H9 (cell line): ENCODE results near the gene RGS3. TPM values are rescaled to one million over a fixed set of nuclear protein-coding genes. Genes with fewer than 3 reads are reported as not detected.

Experiments
- DNase-seq: peaks from one replicate; pipeline ENCODE4 v3.0.0-alpha.2; 2017
- H2AFZ ChIP-seq: one replicate; pipeline ENCODE4 v1.6.1; 2013; ENCODE audit warnings: mild to moderate bottlenecking, low read length, control low read depth, moderate library complexity
- H2AK5ac ChIP-seq: 2 replicates; pipeline ENCODE4 v1.6.1; 2013; ENCODE audit warnings: low read length, control low read depth, mixed read lengths; ENCODE audit not compliant: insufficient read length
- H2BK120ac ChIP-seq: one replicate; pipeline ENCODE4 v1.6.1; 2013; ENCODE audit warnings: low read depth, mild to moderate bottlenecking, low read length, control low read depth, inconsistent platforms; ENCODE audit not compliant: poor library complexity, severe bottlenecking
- H2BK12ac ChIP-seq: 2 replicates; pipeline ENCODE4 v1.6.1; 2013; ENCODE audit warnings: low read length, control low read depth, mixed read lengths, low read depth; ENCODE audit not compliant: insufficient read length
- H2BK15ac ChIP-seq: 2 replicates; pipeline ENCODE4 v1.6.1; 2013; ENCODE audit warnings: low read depth, low read length, control low read depth
- H2BK20ac ChIP-seq: one replicate; pipeline ENCODE4 v1.6.1; 2013; ENCODE audit warnings: low read depth, mild to moderate bottlenecking, low read length, control low read depth, inconsistent platforms; ENCODE audit not compliant: poor library complexity, severe bottlenecking
- H2BK5ac ChIP-seq: 2 replicates; pipeline ENCODE4 v1.6.1; 2013; ENCODE audit warnings: low read length, control low read depth, mixed read lengths; ENCODE audit not compliant: insufficient read length
- H3K14ac ChIP-seq: 2 replicates; pipeline ENCODE4 v1.6.1; 2013; ENCODE audit warnings: low read length, control low read depth; ENCODE audit not compliant: insufficient read depth
- H3K18ac ChIP-seq: 2 replicates; pipeline ENCODE4 v1.6.1; 2013; ENCODE audit warnings: low read depth, mild to moderate bottlenecking, mixed read lengths, low read length, control low read depth; ENCODE audit not compliant: insufficient read length
- H3K23ac ChIP-seq: 2 replicates; pipeline ENCODE4 v1.6.1; 2013; ENCODE audit warnings: low read length, control low read depth, mixed read lengths, low read depth; ENCODE audit not compliant: insufficient read length
- H3K23me2 ChIP-seq: 2 replicates; pipeline ENCODE4 v1.6.1; 2013; ENCODE audit warnings: low read depth, mild to moderate bottlenecking, mixed read lengths, low read length, control low read depth; ENCODE audit not compliant: insufficient read length, poor library complexity, severe bottlenecking
- H3K27ac ChIP-seq: 2 replicates; pipeline ENCODE4 v1.5.1; 2013; ENCODE audit warnings: low read length, control low read depth, mixed read lengths, low read depth; ENCODE audit not compliant: insufficient read length
- H3K27me3 ChIP-seq: 2 replicates; pipeline ENCODE4 v1.6.1; 2013; ENCODE audit warnings: low read length, control low read depth, inconsistent platforms; ENCODE audit not compliant: insufficient read depth
- H3K4ac ChIP-seq: 2 replicates; pipeline ENCODE4 v1.6.1; 2013; ENCODE audit warnings: low read depth, mild to moderate bottlenecking, control low read depth, inconsistent platforms, low read length, moderate library complexity
- H3K4me1 ChIP-seq: 2 replicates; pipeline ENCODE4 v1.6.1; 2013; ENCODE audit warnings: low read length, control low read depth, inconsistent platforms; ENCODE audit not compliant: insufficient read depth
- H3K4me2 ChIP-seq: 2 replicates; pipeline ENCODE4 v1.6.1; 2013; ENCODE audit warnings: low read length, control low read depth, mixed read lengths; ENCODE audit not compliant: insufficient read length, insufficient read depth
- H3K56ac ChIP-seq: 2 replicates; pipeline ENCODE4 v1.6.1; 2013; ENCODE audit warnings: low read depth, mild to moderate bottlenecking, mixed read lengths, low read length, control low read depth; ENCODE audit not compliant: insufficient read length
- H3K79me1 ChIP-seq: 2 replicates; pipeline ENCODE4 v1.6.1; 2013; ENCODE audit warnings: low read depth, mild to moderate bottlenecking, moderate library complexity, low read length, control low read depth, inconsistent platforms; ENCODE audit not compliant: insufficient read depth, poor library complexity, severe bottlenecking
- H3K79me2 ChIP-seq: 2 replicates; pipeline ENCODE4 v1.6.1; 2013; ENCODE audit warnings: low read length, control low read depth, inconsistent platforms; ENCODE audit not compliant: insufficient read depth
- H3K9ac ChIP-seq: 2 replicates; pipeline ENCODE4 v1.6.1; 2013; ENCODE audit warnings: low read length, control low read depth, mixed read lengths; ENCODE audit not compliant: insufficient read length; ENCODE audit errors: extremely low read depth
- H3K9me3 ChIP-seq: one replicate; pipeline ENCODE4 v1.6.1; 2013; ENCODE audit warnings: low read depth, low read length, inconsistent platforms; ENCODE audit not compliant: control insufficient read depth
- H3T11ph ChIP-seq: one replicate; pipeline ENCODE4 v1.6.1; 2013; ENCODE audit warnings: mild to moderate bottlenecking, low read length, control low read depth, inconsistent platforms
- H4K20me1 ChIP-seq: one replicate; pipeline ENCODE4 v1.6.1; 2013; ENCODE audit not compliant: control insufficient read depth, insufficient read length, insufficient read depth
- H4K5ac ChIP-seq: 2 replicates; pipeline ENCODE4 v1.6.1; 2013; ENCODE audit warnings: low read depth, mild to moderate bottlenecking, mixed read lengths, low read length, control low read depth; ENCODE audit not compliant: insufficient read length
- H4K8ac ChIP-seq: replicated peaks from 2 replicates; pipeline ENCODE4 v1.6.1; 2013; ENCODE audit warnings: low read length, control low read depth, mixed read lengths, low read depth; ENCODE audit not compliant: insufficient read length
- H4K91ac ChIP-seq: 2 replicates; pipeline ENCODE4 v1.6.1; 2013; ENCODE audit warnings: low read depth, mild to moderate bottlenecking, moderate library complexity, mixed read lengths, low read length, control low read depth; ENCODE audit not compliant: insufficient read length
- H3K27ac Mint-ChIP-seq, 3 experiments: 2 replicates in 2 of 3; 3 replicates in 1 of 3; pipeline ENCODE4 v1.8.0; 2020 to 2021; ENCODE audit warnings: mixed read lengths in 3 of 3, mild to moderate bottlenecking in 1 of 3, moderate library complexity in 1 of 3
- H3K27me3 Mint-ChIP-seq: 2 replicates; pipeline ENCODE4 v1.8.0; 2021; ENCODE audit warnings: low read depth, mild to moderate bottlenecking, moderate library complexity, mixed read lengths
- H3K36me3 Mint-ChIP-seq, 3 experiments: 2 replicates in 2 of 3; 3 replicates in 1 of 3; pipeline ENCODE4 v1.8.0; 2020 to 2021; ENCODE audit warnings: low read depth in 3 of 3, mixed read lengths in 3 of 3; ENCODE audit not compliant: insufficient read depth in 1 of 3
- H3K4me1 Mint-ChIP-seq, 2 experiments: 2 replicates each; pipeline ENCODE4 v1.8.0; 2020; ENCODE audit warnings: mixed read lengths in 2 of 2
- H3K4me3 Mint-ChIP-seq, 2 experiments: 2 replicates in 1 of 2; 3 replicates in 1 of 2; pipeline ENCODE4 v1.8.0; 2020 to 2021; ENCODE audit warnings: mild to moderate bottlenecking in 2 of 2, mixed read lengths in 2 of 2, moderate library complexity in 1 of 2
- H3K9me3 Mint-ChIP-seq, 2 experiments: 2 replicates in 1 of 2; 3 replicates in 1 of 2; pipeline ENCODE4 v1.8.0; 2020; ENCODE audit warnings: mild to moderate bottlenecking in 2 of 2, mixed read lengths in 2 of 2, moderate library complexity in 1 of 2
- WGBS: extraction: QIAGEN DNeasy Blood & Tissue Kit; methylation state at CpG from one replicate; pipeline ENCODE4 v1.1.7; 2013; ENCODE audit warnings: missing lambda C conversion rate, low lambda C conversion rate, mixed read lengths; ENCODE audit not compliant: insufficient read length; ENCODE audit errors: extremely low coverage; 5-methylcytosine and 5-hydroxymethylcytosine counted together
- total RNA-seq: library from RNA; stranded (reverse); gene quantifications from 2 replicates; pipeline ENCODE4 v1.2.1, GENCODE V29; 2021
- TF ChIP-seq, protein P1 (sequence below): fragments of 200-600 bp; sonication (generic); conservative IDR thresholded peaks from 3 replicates; pipeline ENCODE4 v1.8.0; 2021; ENCODE audit warnings: antibody characterized with exemption, mild to moderate bottlenecking

The RGS3 gene
- total RNA-seq, 1 experiment from 2014 or later = 13.9 TPM

DNA sequence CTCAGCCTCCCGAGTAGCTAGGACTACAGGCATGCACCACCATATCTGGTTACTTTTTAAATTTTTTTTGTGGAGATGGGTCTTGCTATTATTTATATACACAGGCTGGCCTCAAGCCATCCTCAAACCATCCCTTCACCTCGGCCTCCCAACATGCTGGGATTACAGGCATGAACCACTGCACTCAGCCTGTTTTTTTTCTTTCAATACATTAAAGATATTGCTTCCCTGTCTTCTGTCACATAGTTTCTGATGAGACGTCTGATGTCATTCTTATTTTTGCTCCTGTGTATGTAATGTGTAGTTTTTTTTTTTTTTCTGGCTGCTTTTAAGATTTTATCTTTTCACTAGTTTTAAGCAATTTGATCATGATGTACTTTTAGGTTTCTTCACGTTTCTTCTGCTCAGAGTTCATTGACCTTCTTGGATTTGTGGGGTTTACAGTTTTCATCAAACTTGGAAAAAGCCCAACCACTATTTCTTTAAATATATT lies 11.4 kb upstream of the RGS3 start:
- no CpG with 5 or more reads among the region's 4 CpGs for WGBS
- Histone ChIP-seq H3K23me2 (no peaks in the 10 kb centered on the region), H3K56ac (no peak overlapping the region), H3K9ac (no peak overlapping the region), H2BK12ac (no peak overlapping the region), H4K20me1 (no peaks in the 10 kb centered on the region), H3K79me2 (no peaks in the 10 kb centered on the region), H3K9me3 (no peaks in the 10 kb centered on the region), H2AFZ (no peak overlapping the region), H3K14ac (no peak overlapping the region), H3K4me1 (no peaks in the 10 kb centered on the region; the same call in 1 of the 2 replicates), H2AK5ac (no peak overlapping the region), H4K5ac (no peak overlapping the region), H3K27me3 (no peaks in the 10 kb centered on the region), H3K18ac (no peak overlapping the region), H2BK120ac (no peak overlapping the region), H4K91ac (no peak overlapping the region), H3K4me2 (no peak overlapping the region), H2BK5ac (no peak overlapping the region), H2BK15ac (no peak overlapping the region), H2BK20ac (no peak overlapping the region), H3K79me1 (no peaks in the 10 kb centered on the region), H4K8ac (no peak overlapping the region), H3K4ac (no peak overlapping the region), H3K27ac (no peak overlapping the region), H3T11ph (no peak overlapping the region), H3K23ac (no peak overlapping the region)
- no peak for DNase-seq
- TF ChIP-seq, protein P1, sequence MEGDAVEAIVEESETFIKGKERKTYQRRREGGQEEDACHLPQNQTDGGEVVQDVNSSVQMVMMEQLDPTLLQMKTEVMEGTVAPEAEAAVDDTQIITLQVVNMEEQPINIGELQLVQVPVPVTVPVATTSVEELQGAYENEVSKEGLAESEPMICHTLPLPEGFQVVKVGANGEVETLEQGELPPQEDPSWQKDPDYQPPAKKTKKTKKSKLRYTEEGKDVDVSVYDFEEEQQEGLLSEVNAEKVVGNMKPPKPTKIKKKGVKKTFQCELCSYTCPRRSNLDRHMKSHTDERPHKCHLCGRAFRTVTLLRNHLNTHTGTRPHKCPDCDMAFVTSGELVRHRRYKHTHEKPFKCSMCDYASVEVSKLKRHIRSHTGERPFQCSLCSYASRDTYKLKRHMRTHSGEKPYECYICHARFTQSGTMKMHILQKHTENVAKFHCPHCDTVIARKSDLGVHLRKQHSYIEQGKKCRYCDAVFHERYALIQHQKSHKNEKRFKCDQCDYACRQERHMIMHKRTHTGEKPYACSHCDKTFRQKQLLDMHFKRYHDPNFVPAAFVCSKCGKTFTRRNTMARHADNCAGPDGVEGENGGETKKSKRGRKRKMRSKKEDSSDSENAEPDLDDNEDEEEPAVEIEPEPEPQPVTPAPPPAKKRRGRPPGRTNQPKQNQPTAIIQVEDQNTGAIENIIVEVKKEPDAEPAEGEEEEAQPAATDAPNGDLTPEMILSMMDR = no peak
- no peaks in the 10 kb centered on the region for H3K9me3 Mint-ChIP-seq
- H3K27ac Mint-ChIP-seq = no peak overlapping the region
- H3K4me1 Mint-ChIP-seq = peaks cover 22 to 24% of the 10 kb centered on the region in 2 experiments
- H3K4me3 Mint-ChIP-seq = no peak overlapping the region
- H3K36me3 Mint-ChIP-seq = no peaks in the 10 kb centered on the region
- H3K27me3 Mint-ChIP-seq = no peaks in the 10 kb centered on the region
